ENCODE measurements around the gene IRX2.

The IRX2 gene

DNA sequence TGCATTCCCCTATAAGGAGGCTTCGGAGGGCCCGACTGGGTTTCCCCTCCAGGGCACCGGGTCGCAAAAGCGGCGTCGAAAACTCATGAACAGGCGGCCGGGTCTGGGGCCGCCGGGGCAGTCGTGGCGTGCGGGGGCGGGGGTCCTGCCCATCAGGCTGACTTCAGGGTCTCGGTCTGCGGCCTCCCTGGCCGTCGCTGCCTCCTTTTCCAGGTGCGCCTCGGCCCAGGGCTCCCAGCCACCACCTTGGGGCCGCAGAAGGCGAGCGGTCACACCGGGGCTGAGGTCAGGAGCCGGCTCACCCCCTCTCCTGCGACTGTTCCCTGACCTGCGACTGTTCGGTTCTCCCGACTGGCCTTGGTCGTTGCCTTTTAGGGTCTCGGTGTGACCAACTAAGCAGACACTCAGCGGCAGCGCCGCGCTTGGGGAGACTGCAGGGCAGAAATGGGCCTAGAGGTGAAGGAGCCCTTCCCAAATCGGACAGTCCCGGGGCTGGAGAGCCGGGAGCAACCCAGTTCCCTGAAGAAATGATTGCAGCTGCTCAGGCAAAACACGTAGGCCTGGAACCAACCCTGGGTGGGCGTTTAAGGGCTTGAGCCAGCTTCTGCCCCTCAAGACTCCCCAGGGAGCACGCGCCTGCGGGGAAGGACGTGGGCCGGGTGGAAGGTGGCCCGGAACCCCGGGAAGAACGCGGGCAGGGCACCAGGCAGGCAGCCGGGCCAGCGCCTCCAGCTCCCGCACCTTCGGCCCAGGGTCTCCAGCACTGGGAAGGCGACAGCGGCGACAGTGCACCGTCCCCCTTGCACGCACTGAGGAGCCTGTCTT, 11.2 kb downstream of the IRX2 start:
- no peak for DNase-seq

DNA sequence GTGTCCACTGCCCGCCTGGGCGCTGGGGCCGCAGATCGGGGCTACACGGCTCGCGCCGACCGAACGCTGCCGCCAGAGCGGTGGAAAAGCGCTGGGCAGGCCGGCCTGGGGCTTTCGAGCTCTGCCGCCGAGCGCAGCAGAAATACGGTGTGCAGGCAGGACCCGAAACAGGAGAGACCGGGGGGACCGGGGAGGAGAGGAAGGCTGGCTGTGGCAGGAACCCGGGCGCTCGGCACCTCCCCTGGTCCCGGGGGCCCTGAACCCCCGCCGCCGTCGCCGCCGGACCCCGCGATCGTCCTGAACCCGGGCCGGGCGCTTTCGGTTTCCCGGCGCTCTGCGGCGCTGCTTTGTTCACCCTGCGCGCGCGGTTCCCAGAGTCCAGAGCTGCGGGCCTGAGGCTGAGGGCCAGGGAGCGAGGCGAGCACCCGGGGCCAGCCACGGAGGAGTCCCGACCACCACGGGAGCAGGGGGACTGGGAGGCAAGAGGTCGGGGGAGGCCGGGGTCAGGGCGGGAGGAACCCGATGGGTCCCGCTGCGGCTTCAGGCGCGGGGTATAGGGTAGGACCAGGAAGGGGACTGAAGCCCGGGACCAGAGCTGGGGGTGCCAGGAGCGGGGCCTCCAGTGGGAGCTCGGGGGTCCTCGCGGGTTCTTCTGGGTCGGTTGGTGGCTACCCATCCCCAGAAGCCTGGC, 12.0 kb downstream of the IRX2 start:
- DNase-seq: no peak

DNA sequence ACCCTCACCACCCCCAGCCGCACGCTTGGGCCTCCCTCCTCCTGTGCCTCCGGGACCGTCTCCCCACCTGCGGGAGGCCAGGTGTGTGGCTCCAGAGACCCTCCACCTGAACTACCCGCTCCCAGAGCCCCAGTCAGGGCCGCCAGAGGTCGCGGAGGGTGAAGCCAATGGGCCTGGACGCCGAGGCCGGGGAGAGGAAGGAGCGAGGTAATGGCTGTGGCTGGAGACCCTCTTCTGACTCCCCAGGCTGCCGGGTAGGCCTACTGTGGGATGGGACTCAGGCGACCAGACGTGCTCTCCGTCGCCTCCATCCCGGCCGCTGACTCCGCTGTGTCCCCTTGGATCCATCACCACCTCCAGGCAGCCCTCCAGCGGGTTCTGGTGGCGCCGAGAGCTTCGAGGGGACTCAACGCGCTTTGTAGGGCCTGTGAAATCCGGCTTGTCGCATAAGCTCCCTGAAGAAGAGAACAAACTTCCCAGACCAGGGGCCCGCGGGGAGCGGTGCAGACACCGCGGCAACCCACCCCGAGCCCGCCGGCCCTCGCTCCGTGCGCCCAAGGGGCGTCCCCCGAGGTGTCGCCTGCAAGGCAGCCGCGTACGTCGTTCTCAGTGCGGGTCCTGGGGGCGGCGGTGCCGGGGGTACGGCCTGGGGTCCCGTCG, 12.6 kb downstream of the IRX2 start:
- no peak for DNase-seq

- DNase-seq: no peak
Measured at GRCh38 chr5:2738156-2738699, 13.2 kb downstream of the IRX2 start.

GRCh38 chr5:2737273-2738155, 14.0 kb downstream of the IRX2 start:
- DNase-seq: no peak

DNA sequence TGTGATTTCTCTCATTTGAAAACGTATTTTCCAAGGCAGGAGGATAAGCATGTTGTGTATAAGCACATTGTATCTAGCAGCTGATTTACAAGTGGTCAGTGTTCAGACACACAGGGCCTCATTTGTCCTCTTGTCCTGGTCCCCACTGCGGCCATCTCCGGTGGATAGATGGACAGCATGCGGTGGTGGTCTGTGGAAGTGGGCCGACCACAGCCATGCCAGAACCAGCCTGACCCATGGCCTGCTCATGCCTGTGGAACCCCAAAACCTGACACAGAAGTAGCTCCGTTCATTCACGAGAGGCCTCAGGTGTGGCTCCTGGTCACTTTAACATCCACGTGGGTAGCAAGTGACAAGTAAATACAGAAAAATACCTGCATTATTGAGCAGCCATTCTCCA, 14.6 kb downstream of the IRX2 start:
- DNase-seq: no peak

DNA sequence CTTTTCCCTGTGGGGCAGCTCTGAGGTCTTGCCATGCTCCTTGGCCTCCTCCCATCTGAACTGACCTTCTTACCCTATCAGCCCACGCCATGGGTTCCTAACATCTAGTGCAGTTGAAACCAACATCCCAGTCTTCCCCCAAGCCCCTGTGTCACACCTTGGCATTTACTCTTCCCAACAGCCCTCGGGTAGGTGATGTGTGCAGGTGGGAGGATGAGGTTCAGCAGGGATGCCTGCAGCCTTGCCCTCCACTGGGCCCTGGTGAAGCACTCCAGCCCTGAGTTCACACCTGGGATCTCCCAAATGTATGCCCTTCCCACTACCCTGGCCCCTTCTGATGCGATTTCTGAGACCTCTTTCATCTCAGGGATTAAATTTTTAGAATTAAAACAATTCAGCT, 15.5 kb downstream of the IRX2 start:
- DNase-seq: no peak

- DNase-seq: no peak
Measured at GRCh38 chr5:2732850-2733249, 18.6 kb downstream of the IRX2 start.

DNA sequence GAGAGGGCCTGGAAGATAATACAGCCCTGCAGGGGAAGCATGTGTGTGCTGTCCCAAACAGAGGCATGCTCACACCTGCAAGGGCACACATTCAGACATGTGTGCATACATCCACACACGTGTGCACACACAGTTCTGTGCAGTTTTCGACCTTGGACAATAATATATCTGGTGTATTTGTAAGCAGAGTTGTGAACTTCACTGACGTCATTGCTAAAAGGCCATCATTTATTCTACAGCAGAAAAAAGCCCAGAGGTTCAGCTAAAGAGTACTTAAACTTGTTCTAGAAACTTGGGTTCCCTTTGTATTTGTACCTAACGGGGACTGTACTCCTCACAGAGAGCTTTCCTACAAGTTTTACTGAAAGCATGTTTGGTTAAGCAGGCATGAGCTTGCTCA, 19.5 kb downstream of the IRX2 start:
- no peak for DNase-seq

DNA sequence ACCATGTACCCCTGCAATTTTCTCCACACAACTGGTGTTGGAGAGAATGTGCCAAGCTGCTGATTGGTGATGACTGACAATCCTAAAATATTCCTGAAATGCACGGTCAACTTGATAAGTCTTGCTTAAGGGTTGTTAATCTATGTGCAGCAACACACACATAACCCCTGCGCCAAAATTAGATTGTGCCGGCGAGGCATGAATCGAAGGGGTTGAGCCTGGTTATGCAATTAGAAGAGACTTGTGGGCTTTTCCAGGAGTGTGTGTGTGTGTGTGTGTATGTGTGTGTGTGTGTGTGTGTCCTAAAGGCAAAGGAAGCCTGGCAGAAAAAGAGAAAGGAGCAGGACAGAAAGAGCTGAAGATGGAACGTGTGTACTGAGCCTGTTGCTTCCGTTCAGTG, 22.3 kb downstream of the IRX2 start:
- no peak for DNase-seq

DNA sequence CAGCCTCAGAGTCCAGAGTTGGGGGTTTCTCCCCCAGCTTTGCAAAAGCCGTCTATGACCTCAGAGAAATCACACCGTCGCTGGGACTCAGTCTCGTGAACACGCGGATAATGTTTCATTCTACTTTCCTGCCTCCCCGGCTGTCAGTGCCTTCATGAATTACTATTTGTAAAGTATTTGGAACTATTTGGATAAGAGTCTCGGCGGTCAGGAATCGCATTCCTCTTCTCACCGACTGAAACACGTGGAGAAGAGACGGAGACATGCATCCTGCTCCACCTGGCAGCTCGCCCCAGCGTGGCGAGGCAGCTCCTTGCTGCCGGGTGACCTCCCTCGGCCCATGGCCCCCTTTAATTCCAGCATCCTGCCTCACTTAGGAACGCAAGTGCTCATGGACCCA, 23.9 kb downstream of the IRX2 start:
- DNase-seq: no peak

DNA sequence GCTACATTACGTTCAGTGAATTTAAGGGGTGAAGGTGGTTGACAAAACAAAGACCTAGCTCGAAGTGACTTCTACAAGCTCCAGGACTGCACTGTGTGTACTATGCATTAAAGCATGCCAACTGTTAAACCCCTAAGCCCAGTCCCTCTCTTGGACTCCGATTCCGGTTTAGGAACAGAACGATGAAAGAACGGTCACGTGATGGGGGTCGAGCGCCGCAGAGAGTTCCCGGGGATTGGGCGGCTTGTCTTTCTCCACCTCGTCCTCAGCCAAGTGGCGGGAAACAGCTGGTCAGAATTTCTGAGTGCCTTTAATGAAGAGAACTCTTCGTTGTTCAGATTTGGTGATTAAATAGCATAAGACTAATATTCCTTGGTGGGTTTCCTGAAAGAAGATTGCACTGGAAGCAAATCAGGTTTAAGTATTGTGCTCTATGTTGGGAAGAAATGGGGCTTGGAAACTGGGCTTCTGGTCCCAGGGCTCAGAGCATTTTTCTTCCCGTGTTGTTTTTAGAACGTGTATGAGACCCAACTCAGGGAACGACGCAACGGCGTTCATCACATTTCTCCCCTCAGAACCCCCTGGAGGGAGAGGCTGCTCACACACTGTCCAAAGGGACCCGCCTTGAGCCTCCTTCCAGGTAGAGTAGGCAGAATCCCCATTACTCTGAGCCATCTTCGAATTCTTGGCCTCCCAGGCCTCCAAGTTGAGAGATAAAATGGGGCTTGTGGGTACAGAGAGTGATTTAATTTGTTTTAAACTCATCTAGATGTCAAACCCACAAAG, 25.3 kb downstream of the IRX2 start:
- DNase-seq: no peak

GRCh38 chr5:2724831-2725230, 26.6 kb downstream of the IRX2 start:
- DNase-seq: no peak

- no peak for DNase-seq
Measured at GRCh38 chr5:2724031-2724581, 27.4 kb downstream of the IRX2 start.

- DNase-seq: no peak
Measured at GRCh38 chr5:2722901-2723300, 28.6 kb downstream of the IRX2 start.

GRCh38 chr5:2721385-2722138, 29.9 kb downstream of the IRX2 start:
- no peak for DNase-seq

DNA sequence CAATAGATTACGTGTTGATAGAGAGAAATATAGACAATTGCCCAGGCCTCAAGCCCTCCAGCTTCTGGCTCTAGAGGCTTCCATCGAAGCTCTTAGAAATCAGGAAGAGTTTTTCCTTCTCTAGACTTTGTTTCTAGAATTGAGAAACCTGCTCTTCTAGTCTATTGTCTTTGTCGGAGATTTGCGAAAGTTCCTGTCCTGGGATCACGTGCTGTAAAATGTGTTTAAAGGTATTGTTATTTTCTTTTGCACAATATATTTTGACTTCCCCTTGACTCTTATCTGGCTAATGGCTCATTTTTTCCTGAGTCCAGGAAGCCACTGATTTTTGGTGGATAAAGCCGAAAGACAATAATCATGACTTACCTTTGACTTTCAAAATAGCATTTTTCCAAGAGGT, 32.1 kb downstream of the IRX2 start:
- no peak for DNase-seq

DNA sequence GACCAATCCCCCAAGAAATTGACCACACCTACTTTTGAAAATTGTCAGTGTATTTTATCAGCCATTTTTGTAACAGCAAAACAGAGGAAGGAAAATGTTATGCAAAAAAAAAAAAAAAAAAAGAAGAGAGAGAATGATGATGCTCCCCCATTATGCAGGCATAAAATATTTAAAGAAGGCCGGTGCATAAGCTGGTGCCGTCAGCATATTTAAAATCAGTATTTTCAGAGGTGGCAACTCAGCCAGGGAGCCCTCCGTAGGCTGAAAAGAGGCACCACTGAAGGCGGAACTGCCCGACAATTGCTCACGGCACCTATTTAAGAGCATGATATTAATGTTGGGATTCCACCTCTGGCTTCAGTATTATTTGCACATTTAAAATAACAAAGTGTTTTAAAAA, 33.4 kb downstream of the IRX2 start:
- DNase-seq: no peak

GRCh38 chr5:2715856-2716255, 35.6 kb downstream of the IRX2 start:
- no peak for DNase-seq

DNA sequence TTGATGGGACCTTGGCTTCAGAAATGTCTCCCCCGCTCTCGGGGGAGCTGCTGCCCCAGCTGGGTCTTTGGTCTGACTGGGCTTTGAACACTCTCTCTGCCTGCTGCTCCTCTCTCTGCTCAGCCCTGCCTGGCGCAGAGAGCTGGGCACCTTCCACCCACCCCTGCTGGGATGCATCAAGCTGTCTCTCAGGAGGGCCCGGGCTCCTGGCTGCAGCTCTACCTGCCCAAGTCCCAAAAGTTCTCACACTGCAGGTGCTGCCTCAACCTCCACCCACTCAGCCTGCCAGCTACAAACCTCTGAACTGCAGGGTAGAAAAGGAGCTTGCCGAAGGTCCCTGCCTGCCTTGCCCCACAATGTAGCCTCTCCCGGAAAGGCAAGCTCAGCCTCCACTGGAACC, 36.7 kb downstream of the IRX2 start:
- DNase-seq: no peak

DNA sequence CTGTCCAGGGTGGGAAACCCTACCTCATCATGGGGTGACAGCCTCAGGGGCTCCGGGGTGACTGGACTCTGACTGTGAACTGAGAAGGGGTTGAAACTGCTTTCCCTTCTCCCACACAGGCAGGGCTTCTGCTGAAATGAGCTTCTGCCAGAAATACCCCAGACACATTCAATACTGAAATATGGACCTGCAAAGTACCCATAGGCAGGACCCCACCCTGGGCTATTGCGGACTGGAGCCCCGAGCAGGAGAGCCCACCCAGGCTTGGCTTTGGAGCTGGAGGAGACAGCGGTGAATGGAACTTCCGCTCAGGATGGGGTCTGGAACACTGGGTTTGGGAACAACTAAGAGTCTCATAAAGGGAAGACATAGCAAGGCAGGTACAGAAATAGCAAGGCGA, 37.5 kb downstream of the IRX2 start:
- DNase-seq: no peak
